ENCODE results near the gene BUD13. TPM values are rescaled to one million over a fixed set of nuclear protein-coding genes. Genes with fewer than 3 reads are reported as not detected.
A peak's percentile ranks its signal among the peaks of the same experiment; 100 is the strongest.

BUD13 gene
- total RNA-seq, 2 donors from 2014 or later: 17.9 to 19.1 TPM

DNA sequence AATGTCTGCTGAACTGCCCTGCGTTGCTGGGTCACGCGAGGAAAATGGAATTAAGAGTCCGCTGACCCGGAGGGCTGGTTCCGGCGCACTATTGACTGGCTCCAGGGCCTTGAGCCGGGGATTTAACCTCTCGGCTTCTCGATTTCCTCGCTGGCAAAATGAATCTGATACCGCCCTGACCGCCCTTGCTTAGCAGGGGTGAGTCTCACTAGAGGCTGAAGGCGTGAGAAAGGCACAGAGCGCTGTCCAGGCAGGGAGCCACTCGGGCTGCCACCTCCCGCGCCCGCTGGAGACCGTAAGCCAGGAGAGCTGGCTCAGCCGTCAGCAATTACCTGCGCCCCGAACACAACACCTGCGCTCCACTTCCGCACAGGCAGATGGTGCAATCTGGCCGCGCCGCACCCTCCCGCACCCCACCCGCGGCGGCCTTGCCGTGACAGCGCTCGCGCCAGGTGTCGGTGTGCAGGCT, 65.6 kb downstream of the BUD13 start:
- Histone ChIP-seq H3K9ac (ENCODE audit: low read depth in 2 of 2, low read length in 2 of 2) (peak overlapping the region in 1 of 2 donors; percentile 51), H3K4me1 (no peaks in the 10 kb centered on the region), H3K36me3 (no peaks in the 10 kb centered on the region), H3K27me3 (no peaks in the 10 kb centered on the region), H3K27ac (no peak overlapping the region), H3K9me3 (no peaks in the 10 kb centered on the region), H3K4me3 (peak overlapping the region; percentile 5)
- peak; percentile 62 for DNase-seq
- intact Hi-C loops (cut with DNase I): no loop called here
- TF ChIP-seq, protein P1, sequence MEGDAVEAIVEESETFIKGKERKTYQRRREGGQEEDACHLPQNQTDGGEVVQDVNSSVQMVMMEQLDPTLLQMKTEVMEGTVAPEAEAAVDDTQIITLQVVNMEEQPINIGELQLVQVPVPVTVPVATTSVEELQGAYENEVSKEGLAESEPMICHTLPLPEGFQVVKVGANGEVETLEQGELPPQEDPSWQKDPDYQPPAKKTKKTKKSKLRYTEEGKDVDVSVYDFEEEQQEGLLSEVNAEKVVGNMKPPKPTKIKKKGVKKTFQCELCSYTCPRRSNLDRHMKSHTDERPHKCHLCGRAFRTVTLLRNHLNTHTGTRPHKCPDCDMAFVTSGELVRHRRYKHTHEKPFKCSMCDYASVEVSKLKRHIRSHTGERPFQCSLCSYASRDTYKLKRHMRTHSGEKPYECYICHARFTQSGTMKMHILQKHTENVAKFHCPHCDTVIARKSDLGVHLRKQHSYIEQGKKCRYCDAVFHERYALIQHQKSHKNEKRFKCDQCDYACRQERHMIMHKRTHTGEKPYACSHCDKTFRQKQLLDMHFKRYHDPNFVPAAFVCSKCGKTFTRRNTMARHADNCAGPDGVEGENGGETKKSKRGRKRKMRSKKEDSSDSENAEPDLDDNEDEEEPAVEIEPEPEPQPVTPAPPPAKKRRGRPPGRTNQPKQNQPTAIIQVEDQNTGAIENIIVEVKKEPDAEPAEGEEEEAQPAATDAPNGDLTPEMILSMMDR (IDR thresholded peaks at IDR 0.05): no peak

DNA sequence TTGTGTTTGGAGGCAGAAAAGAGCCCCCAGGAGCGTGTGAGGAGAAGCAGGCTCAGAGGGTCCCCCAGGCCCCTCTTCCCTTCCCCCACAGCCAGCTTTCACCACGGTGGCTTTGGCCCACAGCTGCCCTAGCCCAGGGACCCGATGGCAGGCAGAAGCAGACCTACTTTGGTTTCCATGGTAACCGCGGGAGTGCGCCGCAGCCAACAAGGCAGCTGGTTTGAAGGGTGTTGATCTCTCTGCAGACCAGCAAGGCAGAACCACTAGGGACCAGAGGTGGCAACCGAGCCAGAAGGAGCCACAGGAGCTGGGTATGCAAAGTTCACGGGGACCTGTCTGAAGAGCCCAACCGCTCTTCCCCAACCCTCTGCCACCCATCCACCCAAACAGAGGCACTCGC, 69.4 kb downstream of the BUD13 start:
- Histone ChIP-seq H3K27me3 (no peaks in the 10 kb centered on the region), H3K9me3 (no peaks in the 10 kb centered on the region), H3K36me3 (no peaks in the 10 kb centered on the region), H3K4me3 (no peak overlapping the region), H3K9ac (ENCODE audit: low read depth in 2 of 2, low read length in 2 of 2) (no peak overlapping the region), H3K4me1 (no peaks in the 10 kb centered on the region), H3K27ac (no peak overlapping the region)
- TF ChIP-seq, protein P1 (IDR thresholded peaks at IDR 0.05): no peak
- intact Hi-C loops (cut with DNase I): no loop called here
- DNase-seq: no peak

DNA sequence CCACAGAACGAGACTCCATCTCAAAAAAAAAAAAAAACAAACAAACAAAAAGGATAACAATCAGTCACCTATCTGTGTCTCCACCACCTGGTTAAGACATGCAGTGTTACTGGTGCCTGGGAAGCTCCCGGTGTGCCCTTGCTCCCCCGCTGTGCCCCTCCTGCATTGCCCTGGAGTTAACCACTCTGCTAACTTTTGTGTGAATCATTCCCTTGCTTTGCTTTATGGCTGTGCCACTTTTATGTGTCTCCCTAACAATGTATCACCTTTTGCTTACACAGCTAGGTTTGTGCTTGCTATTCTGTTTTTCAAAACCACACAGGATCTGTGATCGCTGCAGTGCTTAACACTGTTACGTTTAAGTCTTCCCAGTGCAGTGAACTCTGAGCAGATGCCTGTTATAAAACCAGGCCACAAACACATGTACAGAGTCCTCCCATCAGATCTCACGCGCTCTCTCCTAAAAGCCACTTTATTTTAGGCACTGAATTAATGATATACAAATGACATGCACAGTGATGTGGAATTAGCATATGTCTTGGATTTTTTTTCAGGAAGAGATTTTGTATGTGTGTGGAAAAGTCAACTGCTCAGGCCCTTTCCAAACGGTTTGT, 69.9 kb downstream of the BUD13 start:
- H3K4me1 ChIP-seq: no peaks in the 10 kb centered on the region
- DNase-seq: no peak
- no peaks in the 10 kb centered on the region for H3K36me3 ChIP-seq
- H3K9me3 ChIP-seq: no peaks in the 10 kb centered on the region
- TF ChIP-seq, protein P1 (IDR thresholded peaks at IDR 0.05): no peak
- H3K27ac ChIP-seq: no peak overlapping the region
- intact Hi-C loops (cut with DNase I): no loop called here
- H3K4me3 ChIP-seq: no peak overlapping the region
- no peak overlapping the region for H3K9ac ChIP-seq (ENCODE audit: low read depth in 2 of 2, low read length in 2 of 2)
- no peaks in the 10 kb centered on the region for H3K27me3 ChIP-seq

DNA sequence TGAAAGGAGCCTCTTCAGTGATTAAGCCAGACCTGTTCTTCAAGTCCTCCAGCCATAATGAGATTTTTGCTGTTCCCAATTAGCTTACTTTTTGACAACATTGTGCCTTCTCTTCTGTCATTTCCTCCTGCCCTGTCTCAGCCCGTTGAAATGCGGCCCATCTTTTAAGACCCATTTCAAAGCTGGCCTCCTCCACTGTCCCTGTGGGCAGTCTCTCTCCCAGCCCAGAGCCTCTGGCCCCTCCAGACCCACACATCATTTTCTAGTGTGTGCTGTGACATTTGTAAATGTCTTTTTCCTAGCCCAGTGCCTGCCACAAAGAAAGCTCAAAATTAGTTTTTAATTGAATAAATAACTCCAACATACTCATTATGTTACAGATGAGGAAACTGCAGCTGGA, 70.9 kb downstream of the BUD13 start:
- Histone ChIP-seq H3K4me3 (no peak overlapping the region), H3K9ac (ENCODE audit: low read depth in 2 of 2, low read length in 2 of 2) (no peak overlapping the region), H3K27me3 (no peaks in the 10 kb centered on the region), H3K9me3 (no peaks in the 10 kb centered on the region), H3K4me1 (no peaks in the 10 kb centered on the region), H3K36me3 (no peaks in the 10 kb centered on the region), H3K27ac (no peak overlapping the region)
- no peak for DNase-seq
- TF ChIP-seq, protein P1 (IDR thresholded peaks at IDR 0.05): no peak
- intact Hi-C loops (cut with DNase I): no loop called here

DNA sequence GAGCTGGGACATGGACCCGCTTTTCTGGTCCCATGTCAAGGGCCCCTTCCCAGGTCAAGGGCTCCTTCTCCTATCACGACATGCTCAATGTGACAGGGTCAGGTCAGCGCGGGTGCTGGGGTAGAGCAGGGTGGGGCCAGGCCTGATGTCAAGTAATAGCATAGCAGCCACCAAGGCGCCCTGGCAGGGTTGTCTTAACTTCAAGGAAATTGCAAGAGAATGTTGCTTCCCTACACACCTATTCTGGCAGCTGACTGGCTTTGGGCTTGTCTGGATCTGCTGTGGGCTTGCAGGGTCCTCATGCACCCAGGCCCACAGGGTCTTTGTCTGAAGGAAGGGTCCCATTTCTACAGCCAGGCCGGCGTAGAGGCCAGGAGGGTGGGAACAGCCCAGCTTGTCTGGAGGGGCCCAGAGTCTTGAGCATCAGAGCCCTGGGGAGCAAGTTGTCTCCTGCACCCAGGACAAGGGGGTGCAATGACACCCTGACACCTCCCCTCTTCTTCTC, 71.4 kb downstream of the BUD13 start:
- H3K36me3 ChIP-seq: no peaks in the 10 kb centered on the region
- no peak overlapping the region for H3K27ac ChIP-seq
- no peak for DNase-seq
- no peaks in the 10 kb centered on the region for H3K4me1 ChIP-seq
- H3K4me3 ChIP-seq: no peak overlapping the region
- H3K27me3 ChIP-seq: no peaks in the 10 kb centered on the region
- no peak overlapping the region for H3K9ac ChIP-seq (ENCODE audit: low read depth in 2 of 2, low read length in 2 of 2)
- intact Hi-C loops (cut with DNase I): no loop called here
- no peaks in the 10 kb centered on the region for H3K9me3 ChIP-seq
- TF ChIP-seq, protein P1 (IDR thresholded peaks at IDR 0.05): no peak
